WTC11 (cell line): ENCODE results near the gene FDXACB1. TPM values are rescaled to one million over a fixed set of nuclear protein-coding genes. Genes with fewer than 3 reads are reported as not detected.

ENCODE experiments used
- ATAC-seq: fragments of 200-7000 bp; cut with Tn5 transposase; 2 replicates; pipeline ENCODE4 v1.10.0; 2021; ENCODE audit warnings: mild to moderate bottlenecking, moderate library complexity
- CTCF ChIA-PET: fragments of 300-600 bp; sonication (Branson Sonifier 250); formaldehyde crosslinking; loops from one replicate; lab custom pipeline; 2021; ENCODE audit warnings: antibody characterized with exemption; lab: Charles Lee
- POLR2A ChIA-PET: fragments of 350-600 bp; sonication (Branson Sonifier 250); formaldehyde crosslinking; loops from one replicate; lab custom pipeline; 2021; ENCODE audit warnings: antibody characterized with exemption; lab: Charles Lee
- DNase-seq: peaks from one replicate; pipeline ENCODE4 v3.0.0; 2021; ENCODE audit warnings: low spot score
- H3K27ac Mint-ChIP-seq: 2 replicates; pipeline ENCODE4 v1.8.0; 2021; ENCODE audit warnings: mixed read lengths
- H3K27me3 Mint-ChIP-seq: 2 replicates; pipeline ENCODE4 v1.8.0; 2021; ENCODE audit warnings: low read depth, mild to moderate bottlenecking, moderate library complexity, mixed read lengths
- H3K36me3 Mint-ChIP-seq: 2 replicates; pipeline ENCODE4 v1.8.0; 2021; ENCODE audit warnings: mixed read lengths
- H3K4me1 Mint-ChIP-seq: 2 replicates; pipeline ENCODE4 v1.8.0; 2022; ENCODE audit warnings: mixed read lengths
- H3K4me3 Mint-ChIP-seq: 2 replicates; pipeline ENCODE4 v1.8.0; 2021; ENCODE audit warnings: mild to moderate bottlenecking, moderate library complexity, mixed read lengths
- H3K9me3 Mint-ChIP-seq: 2 replicates; pipeline ENCODE4 v1.8.0; 2021; ENCODE audit warnings: mixed read lengths
- E2F4 ChIP-seq: sonication (generic); formaldehyde crosslinking; IDR thresholded peaks from 2 replicates; pipeline ENCODE4 v1.8.1; 2022; ENCODE audit warnings: low read depth, mild to moderate bottlenecking, moderate library complexity, missing genetic modification reagents, borderline replicate concordance
- ETV6 ChIP-seq: sonication (generic); formaldehyde crosslinking; IDR thresholded peaks from 2 replicates; pipeline ENCODE4 v1.8.1; 2022; ENCODE audit warnings: mild to moderate bottlenecking, missing genetic modification reagents
- FOXJ3 ChIP-seq: sonication (generic); formaldehyde crosslinking; IDR thresholded peaks from 2 replicates; pipeline ENCODE4 v1.9.0; 2021; ENCODE audit warnings: missing genetic modification reagents, mild to moderate bottlenecking, borderline replicate concordance
- JUN ChIP-seq: sonication (generic); formaldehyde crosslinking; IDR thresholded peaks from 2 replicates; pipeline ENCODE4 v1.8.0; 2023; ENCODE audit warnings: mild to moderate bottlenecking, missing genetic modification reagents
- NFYB ChIP-seq: sonication (generic); formaldehyde crosslinking; conservative IDR thresholded peaks from 2 replicates; pipeline ENCODE4 v1.8.0; 2022; ENCODE audit warnings: low read depth, missing genetic modification reagents
- STAT6 ChIP-seq: sonication (generic); formaldehyde crosslinking; conservative IDR thresholded peaks from 2 replicates; pipeline ENCODE4 v1.8.1; 2023; ENCODE audit warnings: mild to moderate bottlenecking, low read depth, missing genetic modification reagents, moderate library complexity
- ZNF263 ChIP-seq: sonication (generic); formaldehyde crosslinking; IDR thresholded peaks from 2 replicates; pipeline ENCODE4 v1.8.1; 2022; ENCODE audit warnings: low read depth, mild to moderate bottlenecking, moderate library complexity, missing genetic modification reagents
- ZNF317 ChIP-seq: sonication (generic); formaldehyde crosslinking; IDR thresholded peaks from 2 replicates; pipeline ENCODE4 v1.8.1; 2023; ENCODE audit warnings: low read depth, mild to moderate bottlenecking, moderate library complexity, missing genetic modification reagents, borderline replicate concordance
- ZNF425 ChIP-seq: fragments of 250-450 bp; sonication (Bioruptor Pico); conservative IDR thresholded peaks from 2 replicates; pipeline ENCODE4 v1.9.0; 2021; ENCODE audit warnings: mild to moderate bottlenecking
- ZNF532 ChIP-seq: fragments of 250-450 bp; sonication (Bioruptor Pico); IDR thresholded peaks from 2 replicates; pipeline ENCODE4 v1.9.0; 2021; ENCODE audit warnings: mild to moderate bottlenecking, borderline replicate concordance
- ZNF671 ChIP-seq: fragments of 250-450 bp; sonication (Bioruptor Pico); IDR thresholded peaks from 2 replicates; pipeline ENCODE4 v1.8.0; 2021; ENCODE audit warnings: mild to moderate bottlenecking
- total RNA-seq: library from RNA; stranded (reverse); gene quantifications from 3 replicates; pipeline ENCODE4 v1.2.3, GENCODE V29; 2021
- TF ChIP-seq, protein P1 (sequence below): sonication (generic); formaldehyde crosslinking; IDR thresholded peaks from 2 replicates; pipeline ENCODE4 v1.8.0; 2022; ENCODE audit warnings: missing genetic modification reagents
- TF ChIP-seq, protein P2 (sequence below): fragments of 250-450 bp; sonication (Bioruptor Pico); IDR thresholded peaks from 2 replicates; pipeline ENCODE4 v1.9.0; 2021; ENCODE audit warnings: moderate library complexity, mild to moderate bottlenecking, inconsistent platforms, borderline replicate concordance
- TF ChIP-seq, protein P3 (sequence below): sonication (generic); formaldehyde crosslinking; IDR thresholded peaks from 2 replicates; pipeline ENCODE4 v1.8.1; 2023; ENCODE audit warnings: mild to moderate bottlenecking, missing genetic modification reagents, moderate library complexity
- TF ChIP-seq, protein P4 (sequence below): sonication (generic); formaldehyde crosslinking; IDR thresholded peaks from 2 replicates; pipeline ENCODE4 v1.8.1; 2023; ENCODE audit warnings: mild to moderate bottlenecking, missing genetic modification reagents, borderline replicate concordance

Gene FDXACB1
- total RNA-seq, 1 experiment from 2014 or later: 2.5 TPM

GRCh38 chr11:111829185-111829968 lies 49.6 kb downstream of the FDXACB1 start:
- POLR2A ChIA-PET: no interaction called here
- H3K4me1 Mint-ChIP-seq: peaks cover 22% of the 10 kb centered on the region
- no peaks in the 10 kb centered on the region for H3K36me3 Mint-ChIP-seq
- ATAC-seq (no peak), DNase-seq (no peak)
- no peaks in the 10 kb centered on the region for H3K9me3 Mint-ChIP-seq
- H3K4me3 Mint-ChIP-seq: no peak overlapping the region
- no peaks in the 10 kb centered on the region for H3K27me3 Mint-ChIP-seq
- no peak overlapping the region for H3K27ac Mint-ChIP-seq
- CTCF ChIA-PET: no interaction called here
- TF ChIP-seq, protein P1, sequence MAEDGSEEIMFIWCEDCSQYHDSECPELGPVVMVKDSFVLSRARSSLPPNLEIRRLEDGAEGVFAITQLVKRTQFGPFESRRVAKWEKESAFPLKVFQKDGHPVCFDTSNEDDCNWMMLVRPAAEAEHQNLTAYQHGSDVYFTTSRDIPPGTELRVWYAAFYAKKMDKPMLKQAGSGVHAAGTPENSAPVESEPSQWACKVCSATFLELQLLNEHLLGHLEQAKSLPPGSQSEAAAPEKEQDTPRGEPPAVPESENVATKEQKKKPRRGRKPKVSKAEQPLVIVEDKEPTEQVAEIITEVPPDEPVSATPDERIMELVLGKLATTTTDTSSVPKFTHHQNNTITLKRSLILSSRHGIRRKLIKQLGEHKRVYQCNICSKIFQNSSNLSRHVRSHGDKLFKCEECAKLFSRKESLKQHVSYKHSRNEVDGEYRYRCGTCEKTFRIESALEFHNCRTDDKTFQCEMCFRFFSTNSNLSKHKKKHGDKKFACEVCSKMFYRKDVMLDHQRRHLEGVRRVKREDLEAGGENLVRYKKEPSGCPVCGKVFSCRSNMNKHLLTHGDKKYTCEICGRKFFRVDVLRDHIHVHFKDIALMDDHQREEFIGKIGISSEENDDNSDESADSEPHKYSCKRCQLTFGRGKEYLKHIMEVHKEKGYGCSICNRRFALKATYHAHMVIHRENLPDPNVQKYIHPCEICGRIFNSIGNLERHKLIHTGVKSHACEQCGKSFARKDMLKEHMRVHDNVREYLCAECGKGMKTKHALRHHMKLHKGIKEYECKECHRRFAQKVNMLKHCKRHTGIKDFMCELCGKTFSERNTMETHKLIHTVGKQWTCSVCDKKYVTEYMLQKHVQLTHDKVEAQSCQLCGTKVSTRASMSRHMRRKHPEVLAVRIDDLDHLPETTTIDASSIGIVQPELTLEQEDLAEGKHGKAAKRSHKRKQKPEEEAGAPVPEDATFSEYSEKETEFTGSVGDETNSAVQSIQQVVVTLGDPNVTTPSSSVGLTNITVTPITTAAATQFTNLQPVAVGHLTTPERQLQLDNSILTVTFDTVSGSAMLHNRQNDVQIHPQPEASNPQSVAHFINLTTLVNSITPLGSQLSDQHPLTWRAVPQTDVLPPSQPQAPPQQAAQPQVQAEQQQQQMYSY (CRISPR knock-in tag): no peak
- TF ChIP-seq ZNF671 (CRISPR knock-in tag) (no peak), ZNF532 (CRISPR knock-in tag) (no peak), ZNF425 (CRISPR knock-in tag) (no peak), FOXJ3 (CRISPR knock-in tag) (no peak), ETV6 (CRISPR knock-in tag) (no peak), STAT6 (CRISPR knock-in tag) (no peak), JUN (CRISPR knock-in tag) (no peak), E2F4 (CRISPR knock-in tag) (no peak), NFYB (CRISPR knock-in tag) (no peak), ZNF263 (CRISPR knock-in tag) (no peak), ZNF317 (CRISPR knock-in tag) (no peak)
- TF ChIP-seq, protein P2, sequence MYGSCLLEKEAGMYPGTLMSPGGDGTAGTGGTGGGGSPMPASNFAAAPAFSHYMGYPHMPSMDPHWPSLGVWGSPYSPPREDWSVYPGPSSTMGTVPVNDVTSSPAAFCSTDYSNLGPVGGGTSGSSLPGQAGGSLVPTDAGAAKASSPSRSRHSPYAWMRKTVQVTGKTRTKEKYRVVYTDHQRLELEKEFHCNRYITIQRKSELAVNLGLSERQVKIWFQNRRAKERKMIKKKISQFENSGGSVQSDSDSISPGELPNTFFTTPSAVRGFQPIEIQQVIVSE: no peak
- TF ChIP-seq, protein P3, sequence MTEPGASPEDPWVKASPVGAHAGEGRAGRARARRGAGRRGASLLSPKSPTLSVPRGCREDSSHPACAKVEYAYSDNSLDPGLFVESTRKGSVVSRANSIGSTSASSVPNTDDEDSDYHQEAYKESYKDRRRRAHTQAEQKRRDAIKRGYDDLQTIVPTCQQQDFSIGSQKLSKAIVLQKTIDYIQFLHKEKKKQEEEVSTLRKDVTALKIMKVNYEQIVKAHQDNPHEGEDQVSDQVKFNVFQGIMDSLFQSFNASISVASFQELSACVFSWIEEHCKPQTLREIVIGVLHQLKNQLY (CRISPR knock-in tag): no peak
- TF ChIP-seq, protein P4, sequence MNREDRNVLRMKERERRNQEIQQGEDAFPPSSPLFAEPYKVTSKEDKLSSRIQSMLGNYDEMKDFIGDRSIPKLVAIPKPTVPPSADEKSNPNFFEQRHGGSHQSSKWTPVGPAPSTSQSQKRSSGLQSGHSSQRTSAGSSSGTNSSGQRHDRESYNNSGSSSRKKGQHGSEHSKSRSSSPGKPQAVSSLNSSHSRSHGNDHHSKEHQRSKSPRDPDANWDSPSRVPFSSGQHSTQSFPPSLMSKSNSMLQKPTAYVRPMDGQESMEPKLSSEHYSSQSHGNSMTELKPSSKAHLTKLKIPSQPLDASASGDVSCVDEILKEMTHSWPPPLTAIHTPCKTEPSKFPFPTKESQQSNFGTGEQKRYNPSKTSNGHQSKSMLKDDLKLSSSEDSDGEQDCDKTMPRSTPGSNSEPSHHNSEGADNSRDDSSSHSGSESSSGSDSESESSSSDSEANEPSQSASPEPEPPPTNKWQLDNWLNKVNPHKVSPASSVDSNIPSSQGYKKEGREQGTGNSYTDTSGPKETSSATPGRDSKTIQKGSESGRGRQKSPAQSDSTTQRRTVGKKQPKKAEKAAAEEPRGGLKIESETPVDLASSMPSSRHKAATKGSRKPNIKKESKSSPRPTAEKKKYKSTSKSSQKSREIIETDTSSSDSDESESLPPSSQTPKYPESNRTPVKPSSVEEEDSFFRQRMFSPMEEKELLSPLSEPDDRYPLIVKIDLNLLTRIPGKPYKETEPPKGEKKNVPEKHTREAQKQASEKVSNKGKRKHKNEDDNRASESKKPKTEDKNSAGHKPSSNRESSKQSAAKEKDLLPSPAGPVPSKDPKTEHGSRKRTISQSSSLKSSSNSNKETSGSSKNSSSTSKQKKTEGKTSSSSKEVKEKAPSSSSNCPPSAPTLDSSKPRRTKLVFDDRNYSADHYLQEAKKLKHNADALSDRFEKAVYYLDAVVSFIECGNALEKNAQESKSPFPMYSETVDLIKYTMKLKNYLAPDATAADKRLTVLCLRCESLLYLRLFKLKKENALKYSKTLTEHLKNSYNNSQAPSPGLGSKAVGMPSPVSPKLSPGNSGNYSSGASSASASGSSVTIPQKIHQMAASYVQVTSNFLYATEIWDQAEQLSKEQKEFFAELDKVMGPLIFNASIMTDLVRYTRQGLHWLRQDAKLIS (CRISPR knock-in tag): no peak
